Colonic mucosa (tissue), 4 donors: Measurements from ENCODE around the gene TMEM91. TPM values are rescaled to one million over a fixed set of nuclear protein-coding genes. Genes with fewer than 3 reads are reported as not detected.

Source experiments
- DNase-seq: peaks from one replicate; pipeline ENCODE4 v3.0.0-alpha.2; 2020
- H3K27ac ChIP-seq: fragments of 200-600 bp; one replicate; pipeline ENCODE4 v1.8.0; 2021
- H3K27me3 ChIP-seq: fragments of 200-600 bp; one replicate; pipeline ENCODE4 v1.8.0; 2021
- H3K36me3 ChIP-seq: fragments of 200-600 bp; one replicate; pipeline ENCODE4 v1.8.0; 2021
- H3K4me1 ChIP-seq: fragments of 200-600 bp; one replicate; pipeline ENCODE4 v1.8.0; 2021; ENCODE audit warnings: mild to moderate bottlenecking
- H3K4me3 ChIP-seq: fragments of 200-600 bp; one replicate; pipeline ENCODE4 v1.8.0; 2021
- H3K9ac ChIP-seq, 2 donors: one replicate each; pipeline ENCODE4 v1.7.0; 2013; ENCODE audit warnings: control low read depth in 2 of 2, low read depth in 2 of 2, low read length in 2 of 2
- H3K9me3 ChIP-seq: fragments of 200-600 bp; one replicate; pipeline ENCODE4 v1.8.0; 2021
- CTCF ChIP-seq: fragments of 200-600 bp; IDR thresholded peaks from one replicate; pipeline ENCODE4 v1.8.0; 2022; ENCODE audit warnings: antibody characterized with exemption, mild to moderate bottlenecking
- intact Hi-C: fragments of 100-400 bp; cut with DNase I; formaldehyde crosslinking; loops from one replicate; pipeline ENCODE4 v1.14.1; 2022
- total RNA-seq, 2 donors: library from RNA; stranded (reverse); fragmentation: NEBNext Ultra II Directional in 1 of 2; extraction: Animal tissue kit (Norgen Biotek cat#: 25700) in 1 of 2; gene quantifications; one replicate each; pipeline ENCODE4 v1.2.1, GENCODE V29; 2021
- donor health status: healthy.
- donor health status: DM: no; HTN: no; CAD: no.
- donor health status: DM: no; HTN: no; CAD: no.

Gene TMEM91
- total RNA-seq: 1 to 10 TPM; 2.0 to 3.6 TPM

DNA sequence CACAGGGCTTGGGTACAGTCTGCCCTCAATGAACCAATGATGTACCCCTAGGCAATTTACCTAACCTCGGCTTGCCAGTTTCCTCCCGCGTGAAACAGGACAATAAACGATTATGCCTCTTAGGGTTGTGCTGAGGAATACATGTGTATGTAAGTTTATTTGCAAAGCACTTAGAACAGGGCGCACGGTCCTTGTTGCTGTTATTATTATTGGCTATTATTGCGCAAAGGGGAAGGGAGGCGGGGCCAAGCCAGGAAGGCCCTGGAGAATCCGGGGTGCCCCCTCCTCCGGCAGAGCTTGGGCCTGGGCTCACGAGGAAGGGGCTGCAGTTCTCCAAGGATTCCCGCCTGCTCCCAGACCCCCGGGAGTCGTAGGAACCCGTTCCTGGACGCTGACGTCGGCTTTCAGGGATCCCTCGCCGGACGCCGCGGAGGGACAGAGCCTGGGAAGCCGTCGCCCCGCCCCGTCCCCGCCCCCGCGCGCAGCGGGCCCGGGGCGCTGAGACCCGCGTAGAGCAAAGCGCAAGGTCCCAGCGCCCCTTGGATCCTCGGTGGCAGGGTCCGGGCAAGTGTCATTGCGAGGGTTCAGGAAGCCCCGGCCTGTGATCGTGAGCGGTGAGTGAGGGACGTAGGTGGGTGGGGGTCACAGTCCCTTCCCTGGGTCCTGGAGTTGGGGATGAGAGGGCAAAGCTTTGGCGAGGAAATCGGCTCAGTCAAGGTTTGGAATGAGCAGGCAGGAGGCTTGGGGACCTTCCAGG is at the start of gene TMEM91:
Gene TMEM91 (plus strand): TSS at position 293 of the 757 bp plus-strand sequence. CDS start 1,777 bp downstream, outside the sequence.
- DNase-seq: peak; percentile 45
- peak within 1 kb of the TSS; percentile 53 for H3K4me3 ChIP-seq

GRCh38 chr19:41327076-41327575 is 49.2 kb upstream of the TMEM91 start:
- intact Hi-C loops: loop anchor here (10.0 kb wide), 1 partner anchor 108 kb away; the partner anchor contains the start of gene DMAC2
- no peak for DNase-seq
- peak overlapping the region; percentile 30 for H3K4me3 ChIP-seq
- peaks cover 29% of the 10 kb centered on the region for H3K4me1 ChIP-seq
- no peaks in the 10 kb centered on the region for H3K36me3 ChIP-seq
- H3K9me3 ChIP-seq: no peaks in the 10 kb centered on the region
- H3K27me3 ChIP-seq: no peaks in the 10 kb centered on the region
- peak overlapping the region; percentile 53 to 54 for H3K9ac ChIP-seq
- TF ChIP-seq CTCF: no peak
- H3K27ac ChIP-seq: peak overlapping the region; percentile 67

More for the DNA sequence above, at the start of gene TMEM91:
- Histone ChIP-seq H3K9me3 (no peaks in the 10 kb centered on the region), H3K27me3 (no peaks in the 10 kb centered on the region), H3K27ac (peak within 1 kb of the TSS; percentile 5), H3K36me3 (no peaks in the 10 kb centered on the region), H3K4me1 (no peaks in the 10 kb centered on the region), H3K9ac (peak within 1 kb of the TSS; percentile 55 to 74)
- TF ChIP-seq CTCF: no peak
- intact Hi-C loops: no loop called here

- Histone ChIP-seq H3K4me1 (peaks cover 29% of the 10 kb centered on the region), H3K36me3 (no peaks in the 10 kb centered on the region), H3K27me3 (no peaks in the 10 kb centered on the region), H3K9me3 (no peaks in the 10 kb centered on the region), H3K9ac (peak overlapping the region; percentile 53 to 54), H3K27ac (peak overlapping the region; percentile 67), H3K4me3 (peak overlapping the region; percentile 30)
- peak; percentile 81 for DNase-seq
- no peak for TF ChIP-seq CTCF
- intact Hi-C loops: loop anchor here (10.0 kb wide), 1 partner anchor 107 kb away; the partner anchor contains the start of gene DMAC2
Measured at GRCh38 chr19:41327576-41328156, 48.7 kb upstream of the TMEM91 start.

GRCh38 chr19:41328157-41328841 is 48.0 kb upstream of the TMEM91 start:
- intact Hi-C loops: loop anchor here (10.0 kb wide), 1 partner anchor 107 kb away; the partner anchor contains the start of gene DMAC2
- no peak for TF ChIP-seq CTCF
- peak overlapping the region; percentile 53 to 54 for H3K9ac ChIP-seq
- H3K4me1 ChIP-seq: peaks cover 29% of the 10 kb centered on the region
- H3K36me3 ChIP-seq: no peaks in the 10 kb centered on the region
- H3K4me3 ChIP-seq: peak overlapping the region; percentile 30
- no peaks in the 10 kb centered on the region for H3K27me3 ChIP-seq
- peak overlapping the region; percentile 67 for H3K27ac ChIP-seq
- DNase-seq: no peak
- no peaks in the 10 kb centered on the region for H3K9me3 ChIP-seq

DNA sequence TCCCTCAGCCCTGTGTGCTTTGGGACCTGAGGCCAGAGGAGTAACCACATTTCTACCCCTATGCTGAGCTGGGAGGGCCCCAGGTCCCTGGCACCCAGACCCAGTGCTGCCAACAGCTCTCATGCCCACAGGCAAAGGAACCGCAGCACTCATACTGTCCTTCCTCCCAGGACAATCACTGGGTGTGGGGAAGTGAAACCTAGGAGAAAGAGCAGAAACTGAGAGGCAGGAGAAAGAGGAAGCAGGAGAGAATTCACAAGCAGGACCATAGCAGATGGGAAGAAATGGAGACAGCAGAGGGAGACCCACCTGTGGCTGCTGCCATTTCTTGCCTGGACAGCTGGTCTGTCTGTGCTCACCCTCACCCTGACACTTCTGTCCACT is 47.5 kb upstream of the TMEM91 start:
- H3K9ac ChIP-seq: peak overlapping the region in 1 of 2 donors; percentile 54
- DNase-seq: no peak
- no peaks in the 10 kb centered on the region for H3K9me3 ChIP-seq
- H3K36me3 ChIP-seq: no peaks in the 10 kb centered on the region
- TF ChIP-seq CTCF: no peak
- H3K4me1 ChIP-seq: peaks cover 29% of the 10 kb centered on the region
- peak overlapping the region; percentile 67 for H3K27ac ChIP-seq
- no peaks in the 10 kb centered on the region for H3K27me3 ChIP-seq
- intact Hi-C loops: loop anchor here (10.0 kb wide), 1 partner anchor 106 kb away; the partner anchor contains the start of gene DMAC2
- H3K4me3 ChIP-seq: no peak overlapping the region
